Thyroid gland (tissue), 4 donors: ENCODE results near the gene KLHL28.

ENCODE experiments used
- POLR2A ChIP-seq, 2 donors: fragments of 450-650 bp; IDR thresholded peaks; one replicate each; pipeline ENCODE4 v1.6.1; 2017; ENCODE audit warnings: antibody characterized with exemption in 2 of 2, mild to moderate bottlenecking in 2 of 2, moderate library complexity in 1 of 2
- TF ChIP-seq, protein P1 (sequence below), 6 experiments: fragments of 200-600 bp in 3 of 6; fragments of 450-650 bp in 3 of 6; sonication (generic) in 3 of 6; IDR thresholded peaks; one replicate each; pipeline ENCODE4 v1.5.1; 2016 to 2019; ENCODE audit warnings: antibody characterized with exemption in 6 of 6, mild to moderate bottlenecking in 2 of 6, inconsistent platforms in 1 of 6, moderate library complexity in 1 of 6

DNA sequence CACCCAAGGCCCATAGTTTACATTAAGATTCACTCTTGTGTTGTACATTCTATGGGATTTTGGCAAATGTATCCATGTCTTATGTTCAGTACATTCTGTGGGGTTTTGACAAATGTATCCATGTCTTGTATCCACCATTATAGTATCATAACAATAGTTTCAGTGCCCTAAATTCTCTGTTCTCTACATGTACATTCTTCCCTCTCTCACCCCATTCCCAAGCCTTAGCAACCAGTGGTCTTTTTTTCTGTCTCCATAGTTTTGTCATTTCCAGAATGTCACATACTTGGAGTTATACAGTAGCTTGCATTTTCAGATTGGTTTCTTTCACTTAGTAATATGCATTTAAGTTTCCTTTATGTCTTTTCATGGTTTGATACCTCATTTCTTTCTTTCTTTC lies 7.0 kb upstream of the KLHL28 start:
- TF ChIP-seq, protein P1, sequence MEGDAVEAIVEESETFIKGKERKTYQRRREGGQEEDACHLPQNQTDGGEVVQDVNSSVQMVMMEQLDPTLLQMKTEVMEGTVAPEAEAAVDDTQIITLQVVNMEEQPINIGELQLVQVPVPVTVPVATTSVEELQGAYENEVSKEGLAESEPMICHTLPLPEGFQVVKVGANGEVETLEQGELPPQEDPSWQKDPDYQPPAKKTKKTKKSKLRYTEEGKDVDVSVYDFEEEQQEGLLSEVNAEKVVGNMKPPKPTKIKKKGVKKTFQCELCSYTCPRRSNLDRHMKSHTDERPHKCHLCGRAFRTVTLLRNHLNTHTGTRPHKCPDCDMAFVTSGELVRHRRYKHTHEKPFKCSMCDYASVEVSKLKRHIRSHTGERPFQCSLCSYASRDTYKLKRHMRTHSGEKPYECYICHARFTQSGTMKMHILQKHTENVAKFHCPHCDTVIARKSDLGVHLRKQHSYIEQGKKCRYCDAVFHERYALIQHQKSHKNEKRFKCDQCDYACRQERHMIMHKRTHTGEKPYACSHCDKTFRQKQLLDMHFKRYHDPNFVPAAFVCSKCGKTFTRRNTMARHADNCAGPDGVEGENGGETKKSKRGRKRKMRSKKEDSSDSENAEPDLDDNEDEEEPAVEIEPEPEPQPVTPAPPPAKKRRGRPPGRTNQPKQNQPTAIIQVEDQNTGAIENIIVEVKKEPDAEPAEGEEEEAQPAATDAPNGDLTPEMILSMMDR (IDR thresholded peaks at IDR 0.05) = no peak
- no peak for TF ChIP-seq POLR2A (IDR thresholded peaks at IDR 0.05)
